ENCODE results near the gene SLC9A5.

SLC9A5 gene

DNA sequence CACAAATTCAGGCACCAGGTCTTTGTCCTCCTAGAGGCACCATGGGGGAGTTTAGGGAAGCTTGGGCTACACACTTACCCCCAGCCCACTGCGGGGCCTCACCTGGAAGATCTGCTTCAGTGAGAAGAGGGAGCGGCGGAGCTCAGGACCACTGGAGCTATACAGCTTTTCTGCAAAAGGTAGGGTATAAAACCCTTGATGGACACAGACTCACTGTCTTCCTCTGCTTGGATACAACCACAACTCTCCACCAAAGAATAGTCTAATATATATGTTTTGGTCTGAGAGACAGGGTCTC lies 10.6 kb upstream of the SLC9A5 start:
- in situ Hi-C loops (cut with MboI; ENCODE audit: low sequenced_read_pairs) = no loop called here

DNA sequence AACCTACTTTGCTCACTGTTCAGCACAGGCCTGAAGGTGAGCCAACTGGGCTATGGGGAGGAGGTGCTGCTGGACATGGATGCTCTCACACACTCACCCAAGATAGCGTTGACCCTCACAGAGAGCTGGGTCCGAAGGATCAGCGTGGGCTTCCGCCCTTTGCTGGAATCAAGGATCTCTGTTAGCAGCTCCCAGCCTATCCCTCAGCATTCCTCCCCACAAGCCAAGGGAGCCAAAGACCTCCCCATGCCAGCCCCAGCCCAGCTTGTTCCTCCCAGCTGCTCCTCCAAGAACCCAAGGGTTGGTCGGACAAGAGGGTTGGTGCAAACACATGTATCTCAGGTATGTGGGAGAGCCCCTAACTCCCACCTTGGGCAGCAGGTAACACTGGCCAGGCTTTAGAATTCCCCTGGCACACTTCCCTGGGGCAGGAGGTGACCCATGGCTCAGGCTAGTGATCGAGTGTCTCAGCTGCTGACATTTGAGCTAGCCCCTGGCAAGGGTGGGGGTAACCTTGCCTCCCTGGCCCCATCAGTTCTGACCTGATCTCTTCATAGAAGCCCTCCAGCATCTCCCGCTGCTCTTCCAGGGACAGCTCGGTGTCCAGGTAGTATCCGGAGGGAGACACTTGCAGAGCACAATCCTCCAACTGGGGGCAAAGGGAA lies 9.8 kb upstream of the SLC9A5 start:
- in situ Hi-C loops (cut with MboI; ENCODE audit: low sequenced_read_pairs) = no loop called here

DNA sequence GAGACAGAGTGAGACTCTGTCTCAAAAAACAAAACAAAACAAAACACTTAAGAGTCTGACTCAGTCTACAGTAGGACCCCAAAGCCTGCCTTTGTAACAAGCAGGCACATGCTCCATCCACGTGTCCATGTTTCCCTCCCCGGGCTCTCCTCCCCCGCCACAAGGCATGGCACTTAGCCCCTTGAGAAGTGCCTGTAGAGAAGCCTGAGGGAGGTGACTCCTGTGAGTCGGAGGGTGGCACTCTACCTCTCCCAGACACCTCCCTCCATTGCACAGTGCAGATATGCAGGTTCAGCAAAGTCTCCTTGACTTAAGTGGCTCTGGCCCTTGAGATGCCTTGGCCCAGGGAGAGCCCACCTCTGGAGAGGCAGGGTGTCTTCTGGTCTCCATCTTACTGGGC lies 8.3 kb upstream of the SLC9A5 start:
- in situ Hi-C loops (cut with MboI; ENCODE audit: low sequenced_read_pairs) = no loop called here

DNA sequence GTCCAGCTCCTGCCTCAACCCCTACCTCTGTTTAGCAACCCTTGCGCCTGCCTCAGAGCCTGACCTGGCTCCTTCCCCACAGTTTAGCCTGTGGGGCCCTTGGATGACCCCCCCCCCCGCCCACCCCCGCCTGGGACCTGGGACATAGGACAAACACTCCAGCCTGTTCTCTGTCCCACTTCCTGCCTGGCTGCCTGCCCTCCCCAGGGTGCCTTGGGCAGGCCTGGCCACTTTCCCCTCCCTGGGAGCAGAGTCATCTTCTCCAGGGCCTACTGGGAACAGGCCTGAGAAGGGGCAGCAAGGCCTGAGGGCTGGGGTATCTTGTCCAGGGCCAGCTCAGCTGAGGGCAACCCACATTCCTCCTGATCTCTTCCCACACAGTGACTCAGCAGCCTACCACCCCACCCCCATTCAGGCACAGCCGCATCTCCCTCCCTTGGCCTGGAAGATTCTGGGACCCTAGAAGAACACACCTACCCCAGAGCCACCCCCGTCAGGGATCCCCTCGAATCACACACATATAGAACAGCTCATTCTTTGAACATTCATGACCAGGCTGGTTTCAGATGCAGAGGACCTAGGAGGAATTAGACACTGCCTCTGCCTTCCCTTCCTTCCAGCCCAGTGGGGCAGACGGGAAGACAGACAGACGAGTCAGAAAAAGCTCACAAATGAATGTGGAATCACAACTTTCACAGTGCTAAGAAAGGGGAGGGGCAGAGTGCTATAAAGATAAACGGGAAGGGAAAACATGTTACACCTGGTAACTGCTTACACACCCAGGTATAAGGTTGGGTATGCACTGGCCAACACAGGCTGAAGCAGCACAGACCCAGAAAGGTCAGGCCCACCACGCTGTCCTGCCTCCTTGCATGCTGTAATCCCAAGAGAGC lies 7.5 kb upstream of the SLC9A5 start:
- in situ Hi-C loops (cut with MboI; ENCODE audit: low sequenced_read_pairs) = no loop called here

DNA sequence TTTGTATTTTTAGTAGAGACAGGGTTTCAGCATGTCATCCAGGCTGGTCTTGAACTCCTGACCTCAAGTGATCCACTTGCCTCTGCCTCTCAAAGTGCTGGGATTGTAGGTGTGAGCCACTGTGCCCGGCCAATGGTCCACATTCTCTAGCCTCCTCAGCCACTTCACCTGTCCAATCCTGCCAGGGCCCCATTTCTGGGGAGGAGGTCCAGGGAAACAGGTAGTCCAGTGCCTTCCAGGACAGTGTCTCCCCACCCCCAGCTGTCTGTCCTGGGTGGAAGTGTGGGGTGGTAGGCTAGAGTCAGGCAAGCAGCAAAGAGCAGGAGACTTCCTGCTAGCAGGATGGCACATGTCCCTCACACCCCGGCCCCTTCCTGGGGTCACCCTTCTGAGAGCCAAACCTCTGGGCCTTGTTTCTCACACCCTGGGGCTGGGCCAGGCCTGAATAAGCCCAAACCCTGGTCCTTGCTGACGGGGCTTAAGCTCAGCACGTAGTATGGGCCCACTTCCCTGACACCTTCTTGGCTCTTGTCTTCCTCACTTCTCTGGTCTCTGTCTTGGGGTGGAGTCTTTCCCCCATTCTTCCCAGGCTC lies 6.5 kb upstream of the SLC9A5 start:
- in situ Hi-C loops (cut with MboI; ENCODE audit: low sequenced_read_pairs) = no loop called here

DNA sequence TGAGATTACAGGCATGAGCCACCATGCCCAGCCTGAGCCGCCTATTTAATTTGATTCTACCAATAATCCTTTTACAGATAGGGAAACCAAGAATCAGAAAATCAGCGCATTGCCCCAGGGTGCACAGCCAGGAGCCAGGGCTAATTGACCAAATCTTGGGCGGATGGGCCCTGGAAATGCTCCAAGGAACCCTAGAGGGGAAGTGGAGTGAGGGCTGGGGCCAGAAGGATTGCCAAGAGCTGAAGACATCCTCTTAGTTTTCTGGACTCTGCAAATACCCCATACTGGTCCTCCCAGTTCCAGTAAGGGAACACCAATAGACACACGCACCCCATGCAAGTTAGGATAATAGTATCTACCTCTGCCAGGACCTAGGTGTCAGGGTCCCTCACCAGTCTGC lies 5.3 kb upstream of the SLC9A5 start:
- in situ Hi-C loops (cut with MboI; ENCODE audit: low sequenced_read_pairs) = no loop called here

DNA sequence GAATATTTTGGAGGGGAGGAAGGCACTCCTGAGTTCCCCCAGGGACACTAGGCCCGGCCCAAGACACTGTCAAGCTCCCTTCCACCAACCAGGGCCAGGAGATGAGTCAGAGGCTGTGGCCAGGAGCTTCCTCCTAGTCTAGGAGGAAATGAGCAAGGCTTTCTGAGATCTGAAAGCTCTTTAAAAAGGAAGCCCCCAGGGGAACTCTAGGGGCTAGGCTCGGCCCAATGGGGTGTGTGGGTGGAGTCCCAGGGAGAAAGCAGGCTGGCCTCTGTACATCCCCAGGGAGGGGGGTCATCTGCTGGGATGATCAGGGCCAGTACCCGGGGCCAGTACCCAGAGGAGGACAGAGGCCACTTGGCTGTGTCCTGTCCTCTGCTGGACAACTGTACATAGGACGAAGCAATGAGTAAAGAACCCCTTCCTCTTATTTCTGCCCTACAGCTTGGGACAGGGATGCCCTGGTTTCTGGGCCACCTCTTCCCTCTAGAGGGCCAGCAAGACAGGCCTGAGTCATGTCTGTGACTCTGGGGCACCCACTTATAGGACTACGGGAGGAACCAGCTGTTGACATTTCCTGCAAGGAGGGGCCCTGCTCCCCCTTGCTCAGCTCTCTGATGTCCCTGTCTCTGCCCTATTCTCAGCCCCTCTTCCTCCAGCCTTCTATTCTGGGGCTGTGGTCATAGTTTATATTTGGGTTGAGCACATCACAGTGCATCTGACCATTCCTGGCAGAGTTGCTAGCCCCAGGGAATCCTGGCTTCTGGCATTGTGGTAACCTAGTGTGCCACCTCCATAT lies 4.2 kb upstream of the SLC9A5 start:
- in situ Hi-C loops (cut with MboI; ENCODE audit: low sequenced_read_pairs) = no loop called here

DNA sequence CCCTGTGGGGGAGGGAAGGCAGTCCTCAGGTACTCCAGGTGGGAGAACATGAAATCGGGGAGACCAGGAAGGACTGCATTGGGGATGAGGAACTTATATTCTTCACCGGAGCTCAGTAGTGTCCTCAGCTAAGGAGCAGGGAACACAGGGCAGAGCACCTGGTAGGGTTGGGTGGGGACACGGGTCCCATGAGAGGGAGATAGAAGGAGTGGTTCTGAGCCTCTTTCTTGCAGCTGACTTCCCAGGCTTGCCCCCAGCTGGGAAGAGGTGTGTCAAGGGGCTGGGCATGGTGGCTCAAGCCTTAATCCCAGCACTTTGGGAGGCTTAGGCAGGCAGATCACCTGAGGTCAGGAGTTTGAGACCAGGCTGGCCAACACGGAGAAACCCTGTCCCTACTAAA lies 3.6 kb upstream of the SLC9A5 start:
- in situ Hi-C loops (cut with MboI; ENCODE audit: low sequenced_read_pairs) = no loop called here

DNA sequence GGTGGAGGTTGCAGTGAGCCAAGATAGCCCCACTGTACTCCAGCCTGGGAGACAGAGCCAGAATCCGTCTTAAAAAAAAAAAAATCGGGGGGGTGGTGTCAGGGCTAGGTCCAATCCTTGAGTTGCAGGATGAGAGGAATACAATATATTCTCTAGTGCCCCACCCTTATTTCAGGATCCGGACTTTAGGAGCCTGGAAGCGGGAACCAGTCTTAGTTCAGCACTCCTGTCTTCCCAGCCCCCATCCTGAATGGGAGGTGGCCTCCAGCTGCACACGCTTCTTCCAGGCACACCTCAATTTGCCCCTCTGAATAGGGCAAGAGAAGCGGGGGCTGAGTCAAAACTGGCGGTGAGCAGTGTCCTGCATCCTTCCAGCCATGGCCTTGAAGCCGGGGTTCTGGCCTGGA lies 3.1 kb upstream of the SLC9A5 start:
- in situ Hi-C loops (cut with MboI; ENCODE audit: low sequenced_read_pairs) = no loop called here

DNA sequence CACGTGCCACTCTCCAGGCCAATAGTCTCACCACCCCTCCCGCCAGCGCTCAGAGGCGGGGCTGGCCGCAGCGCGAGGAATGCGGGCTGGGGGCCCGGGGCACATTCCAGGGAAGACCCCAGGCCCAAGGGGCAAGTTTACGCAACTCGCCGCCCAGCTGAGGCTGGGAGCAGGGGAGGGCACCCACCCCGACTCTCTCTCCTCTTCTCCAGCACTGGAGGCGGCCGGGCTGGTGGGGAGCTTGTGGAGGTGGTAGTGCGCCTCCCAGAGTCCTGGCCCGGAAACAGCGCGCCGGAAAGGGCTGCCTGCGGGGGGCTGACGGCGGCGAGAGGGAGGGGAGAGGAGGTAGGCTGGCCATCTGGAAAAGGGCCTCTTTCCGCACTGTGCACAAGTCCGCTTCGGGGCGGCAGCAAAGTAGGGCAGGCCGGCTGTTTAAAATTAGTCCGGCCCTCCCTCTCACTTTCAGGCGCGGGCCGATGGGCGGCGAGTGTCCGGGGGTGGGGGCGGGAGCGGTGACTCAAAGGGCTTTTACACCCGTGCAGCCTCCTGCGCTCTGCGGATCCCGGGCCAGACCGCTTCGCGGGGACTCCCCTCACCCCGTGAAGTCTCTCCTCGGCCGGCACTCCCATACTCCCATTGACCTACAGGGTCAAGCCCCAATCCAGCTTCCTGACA lies 2.6 kb upstream of the SLC9A5 start:
- in situ Hi-C loops (cut with MboI; ENCODE audit: low sequenced_read_pairs) = no loop called here

DNA sequence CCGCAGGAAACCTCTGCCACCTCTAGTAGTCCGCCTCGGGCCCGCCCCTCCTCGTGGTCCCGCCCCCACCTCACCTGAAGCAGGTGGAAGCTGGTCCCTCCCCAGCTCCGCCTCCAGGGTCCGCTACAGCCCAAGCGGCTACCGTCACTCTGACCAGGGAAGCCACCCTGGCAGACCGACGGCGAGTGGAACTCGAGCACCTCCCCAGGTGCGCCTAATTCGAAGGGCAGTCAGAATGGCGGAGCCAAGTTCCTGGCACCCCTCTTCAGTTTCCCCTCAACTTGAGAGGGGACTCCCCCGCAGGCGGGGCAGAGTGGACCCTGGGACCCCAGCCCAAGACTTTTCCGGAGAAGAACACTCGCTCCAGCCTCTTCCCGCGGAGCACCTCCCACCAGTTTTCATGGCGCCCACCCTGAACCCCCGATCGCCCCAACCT lies 2.0 kb upstream of the SLC9A5 start:
- in situ Hi-C loops (cut with MboI; ENCODE audit: low sequenced_read_pairs) = no loop called here

DNA sequence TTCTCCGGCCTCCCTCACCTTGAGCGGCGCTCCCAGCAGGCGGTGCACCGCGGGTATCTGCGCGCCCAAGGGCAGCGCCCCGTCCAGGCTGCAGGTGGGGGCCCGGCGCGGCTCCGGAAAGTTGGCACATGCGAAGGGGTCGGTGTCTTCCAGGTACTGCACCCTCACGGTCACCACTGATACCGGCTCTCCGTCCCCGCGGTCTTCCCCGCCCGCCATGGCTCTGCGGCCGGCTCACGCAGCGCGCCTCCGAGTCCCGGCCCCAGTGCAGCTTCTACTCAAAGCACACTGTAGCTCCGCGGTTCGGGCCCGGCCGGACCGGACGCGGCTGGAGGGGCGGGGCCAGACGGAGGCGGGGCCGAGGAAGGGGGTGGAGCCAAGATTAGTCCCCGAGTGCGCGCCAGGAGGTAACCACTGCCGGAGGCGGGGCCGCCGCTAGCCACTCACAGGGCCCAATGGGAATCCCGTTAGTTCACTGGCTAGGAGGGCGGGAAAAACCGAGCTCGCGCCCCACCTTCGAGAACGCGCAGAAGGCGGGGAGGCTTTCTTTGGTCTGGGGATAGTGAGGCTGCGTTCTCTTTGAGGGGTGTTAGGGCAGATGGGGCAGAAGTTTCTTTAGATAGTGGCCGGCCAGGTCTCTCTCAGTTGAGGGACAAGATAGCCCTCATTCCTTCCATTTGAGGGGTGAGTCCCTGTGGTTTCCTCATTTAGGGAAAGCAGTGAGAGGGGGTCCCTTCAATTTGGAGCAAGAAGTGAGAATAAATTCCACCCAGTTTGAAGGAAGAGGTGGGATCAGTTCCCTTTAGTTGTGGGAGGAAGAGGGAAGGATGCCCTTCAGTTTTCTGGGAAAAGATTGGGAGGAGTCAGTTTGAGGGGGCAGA lies 1.3 kb upstream of the SLC9A5 start, which contains the start of gene FHOD1:
TSS of gene FHOD1 (minus strand) at position 290 of the 881 bp plus-strand sequence. CDS start at position 219, 71 bp downstream.
- in situ Hi-C loops (cut with MboI; ENCODE audit: low sequenced_read_pairs) = no loop called here

DNA sequence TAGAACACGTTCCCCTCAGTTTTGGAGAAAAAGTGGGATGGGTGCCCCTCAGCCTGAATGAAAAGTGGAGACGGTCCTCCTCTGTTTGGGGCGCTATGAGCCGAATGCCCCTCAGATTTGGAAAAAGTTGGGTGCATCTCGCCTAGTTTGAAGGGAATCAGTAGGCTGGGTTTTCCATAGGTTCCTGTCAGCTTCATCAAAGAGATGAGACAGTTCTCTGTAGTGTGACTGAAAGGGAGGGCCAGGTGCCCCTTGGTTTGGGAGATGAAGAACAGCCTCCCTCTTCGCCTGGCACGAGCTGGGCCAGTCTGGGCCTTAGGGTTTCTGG lies 742 bp upstream of the SLC9A5 start:
- in situ Hi-C loops (cut with MboI; ENCODE audit: low sequenced_read_pairs) = no loop called here

DNA sequence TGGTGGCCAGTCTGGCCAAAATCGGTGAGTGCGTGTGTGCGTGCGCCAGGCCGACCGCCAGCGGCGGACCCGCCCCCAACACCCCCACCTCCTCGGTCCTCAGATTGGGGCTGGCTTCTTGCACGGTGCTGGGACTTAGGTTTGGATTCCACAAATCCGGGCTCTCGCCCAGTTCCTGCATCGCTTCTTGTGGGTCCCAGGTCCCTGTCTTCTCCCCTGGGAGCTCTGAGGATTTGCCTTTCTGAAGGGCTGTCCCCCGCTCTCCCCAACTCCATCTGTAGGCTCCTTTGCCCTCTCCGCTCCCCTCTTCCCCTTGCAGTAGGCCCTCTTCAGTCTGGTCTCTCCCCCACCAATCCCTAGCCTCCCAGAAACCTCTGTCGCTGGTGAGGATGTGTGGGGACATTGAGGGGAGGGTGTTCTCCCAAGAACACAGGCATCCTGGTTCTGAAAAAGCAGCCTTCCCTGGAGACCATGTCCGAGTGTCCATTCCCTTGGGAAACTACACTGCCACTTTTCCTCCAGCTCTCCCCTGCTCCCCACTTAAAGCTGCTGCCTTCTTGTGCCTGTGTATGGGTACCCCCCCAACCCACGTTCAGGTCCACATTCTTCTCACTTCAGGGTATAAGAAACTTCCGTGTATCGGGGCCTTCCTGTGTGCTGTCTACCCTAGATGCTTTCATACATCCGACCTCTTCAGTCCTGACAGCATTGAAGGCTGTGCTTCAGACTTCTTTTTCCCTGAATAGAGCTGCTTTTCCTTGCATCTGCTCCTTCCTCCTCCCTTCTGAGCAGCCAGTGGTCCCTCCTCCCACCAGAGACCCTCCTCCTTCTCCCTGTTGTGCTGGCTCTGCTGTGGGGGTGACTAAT lies 632 bp downstream of the SLC9A5 start:
- in situ Hi-C loops (cut with MboI; ENCODE audit: low sequenced_read_pairs) = no loop called here

DNA sequence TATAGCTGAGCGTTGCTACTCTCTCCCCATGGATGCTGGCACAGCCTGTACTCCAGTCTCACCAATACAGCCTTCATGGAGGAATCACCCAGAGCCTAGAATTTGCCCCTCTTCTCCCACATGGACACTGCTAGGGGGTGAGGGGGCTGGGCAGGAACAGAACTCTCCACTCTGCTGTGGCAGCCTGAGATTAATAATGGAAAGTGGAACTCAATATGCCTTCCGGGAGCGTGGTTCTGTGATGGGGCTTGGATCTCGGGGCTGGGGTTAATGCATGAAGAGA lies 1.2 kb downstream of the SLC9A5 start:
- in situ Hi-C loops (cut with MboI; ENCODE audit: low sequenced_read_pairs) = no loop called here

DNA sequence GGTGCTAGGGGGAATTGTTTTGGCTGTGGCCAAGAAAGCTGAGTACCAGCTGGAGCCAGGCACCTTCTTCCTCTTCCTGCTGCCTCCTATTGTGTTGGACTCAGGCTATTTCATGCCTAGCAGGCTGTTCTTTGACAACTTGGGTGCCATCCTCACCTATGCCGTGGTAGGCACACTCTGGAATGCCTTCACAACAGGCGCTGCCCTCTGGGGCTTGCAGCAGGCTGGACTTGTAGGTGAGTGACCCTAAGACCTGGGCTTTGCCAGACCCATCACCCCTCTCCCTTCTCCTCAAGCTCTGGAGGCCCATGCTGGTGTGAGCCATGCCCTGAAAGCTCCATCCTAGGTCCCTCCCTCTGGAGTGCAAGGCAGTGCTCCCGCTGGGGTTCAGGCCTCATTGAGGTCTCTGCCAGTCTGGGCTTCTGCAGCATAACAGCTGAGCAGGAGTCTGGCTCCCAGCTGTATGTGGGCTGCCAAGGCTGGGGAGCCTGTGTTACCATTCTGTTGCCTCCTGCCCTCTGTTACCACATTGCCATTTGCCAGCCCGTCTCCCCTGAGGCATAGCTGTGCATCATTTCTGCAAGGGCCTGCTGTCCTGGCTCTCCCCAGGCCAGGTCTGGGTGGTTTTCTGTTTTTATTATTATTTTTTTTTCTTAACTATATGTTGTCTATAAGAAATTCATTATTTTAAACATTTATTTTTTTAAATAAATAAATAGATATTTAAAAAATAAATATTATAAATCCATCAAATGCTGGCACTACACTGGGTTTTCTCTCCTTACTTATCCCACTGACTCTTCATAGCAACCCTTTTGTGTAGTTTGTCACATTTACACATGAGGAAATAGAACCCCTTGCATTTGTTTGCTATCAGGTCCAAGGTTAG lies 4.1 kb downstream of the SLC9A5 start:
- in situ Hi-C loops (cut with MboI; ENCODE audit: low sequenced_read_pairs) = no loop called here

DNA sequence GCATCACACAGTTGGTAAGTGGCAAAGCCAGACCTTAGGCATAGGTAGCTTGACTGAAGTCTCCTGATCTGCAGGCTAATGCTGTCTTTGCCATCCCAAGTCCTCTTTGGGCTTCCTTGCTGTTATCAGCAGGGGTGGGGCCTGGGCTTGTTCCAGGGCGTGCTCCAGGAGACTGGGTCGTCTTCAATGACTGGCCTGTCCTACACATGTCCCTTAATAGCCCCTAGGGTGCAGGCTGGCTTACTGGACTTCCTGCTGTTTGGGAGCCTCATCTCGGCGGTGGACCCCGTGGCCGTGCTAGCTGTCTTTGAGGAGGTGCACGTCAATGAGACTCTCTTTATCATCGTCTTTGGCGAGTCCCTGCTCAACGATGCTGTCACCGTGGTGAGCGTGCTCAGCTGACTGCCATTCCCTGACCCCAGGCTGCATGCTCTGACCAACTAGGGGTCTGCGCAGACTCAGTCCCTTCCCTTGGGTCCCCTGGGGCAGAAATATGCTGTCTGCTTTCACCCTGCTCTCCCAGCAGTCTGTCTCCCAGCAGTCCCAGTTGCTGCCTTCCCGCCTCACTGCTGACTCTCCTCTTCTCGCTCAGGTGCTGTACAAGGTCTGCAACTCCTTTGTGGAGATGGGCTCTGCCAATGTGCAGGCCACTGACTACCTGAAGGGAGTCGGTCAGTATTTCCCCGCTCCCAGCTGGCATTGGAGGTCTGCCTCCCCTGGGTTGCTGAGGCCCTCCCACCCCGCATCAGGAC lies 6.2 kb downstream of the SLC9A5 start:
- in situ Hi-C loops (cut with MboI; ENCODE audit: low sequenced_read_pairs) = no loop called here

Measured in HL-60/S4 treated with retinoic acid at 250 ng/mL for 4 days and 3 days (cell line).